Neural progenitor cell (in vitro differentiated cells): ENCODE measurements around the gene SNIP1. TPM values are rescaled to one million over a fixed set of nuclear protein-coding genes. Genes with fewer than 3 reads are reported as not detected.

Source experiments
- DNase-seq: peaks from one replicate; pipeline ENCODE4 v3.0.0-alpha.2; 2016; ENCODE audit warnings: low spot score
- H2AFZ ChIP-seq: fragments of 200-600 bp; sonication (generic); replicated peaks from 2 replicates; pipeline ENCODE4 v1.6.1; 2016; ENCODE audit warnings: antibody characterized with exemption
- H3F3A ChIP-seq: fragments of 200-600 bp; sonication (generic); 2 replicates; pipeline ENCODE4 v1.6.1; 2016; ENCODE audit warnings: antibody characterized with exemption, low read depth
- H3K27ac ChIP-seq: fragments of 200-600 bp; sonication (generic); 2 replicates; pipeline ENCODE4 v1.5.1; 2016; ENCODE audit warnings: mild to moderate bottlenecking
- H3K27me3 ChIP-seq: fragments of 200-600 bp; sonication (generic); 2 replicates; pipeline ENCODE4 v1.6.1; 2016; ENCODE audit warnings: mild to moderate bottlenecking, moderate library complexity
- H3K36me3 ChIP-seq: fragments of 200-600 bp; sonication (generic); 2 replicates; pipeline ENCODE4 v1.5.1; 2016
- H3K4me1 ChIP-seq: fragments of 200-600 bp; sonication (generic); 2 replicates; pipeline ENCODE4 v1.6.1; 2016; ENCODE audit warnings: mixed run types
- H3K4me2 ChIP-seq: fragments of 200-600 bp; sonication (generic); 2 replicates; pipeline ENCODE4 v1.6.1; 2016
- H3K4me3 ChIP-seq: fragments of 200-600 bp; sonication (generic); 2 replicates; pipeline ENCODE4 v1.5.1; 2016
- H3K79me2 ChIP-seq: fragments of 200-600 bp; sonication (generic); 2 replicates; pipeline ENCODE4 v1.6.1; 2016; ENCODE audit warnings: low read depth
- H3K9ac ChIP-seq: fragments of 200-600 bp; sonication (generic); 2 replicates; pipeline ENCODE4 v1.6.1; 2016
- H3K9me3 ChIP-seq: fragments of 200-600 bp; sonication (generic); 2 replicates; pipeline ENCODE4 v1.5.1; 2016; ENCODE audit warnings: low read depth
- H4K20me1 ChIP-seq: fragments of 200-600 bp; sonication (generic); 2 replicates; pipeline ENCODE4 v1.6.1; 2016; ENCODE audit warnings: low read depth
- H3K27ac Mint-ChIP-seq: 3 replicates; pipeline ENCODE4 v1.8.0; 2021; ENCODE audit warnings: mixed read lengths
- H3K27me3 Mint-ChIP-seq: 2 replicates; pipeline ENCODE4 v1.8.0; 2022; ENCODE audit warnings: low read depth, mild to moderate bottlenecking, inconsistent platforms, moderate library complexity, mixed read lengths; ENCODE audit not compliant: insufficient read depth
- H3K36me3 Mint-ChIP-seq: 3 replicates; pipeline ENCODE4 v1.8.0; 2021; ENCODE audit warnings: mixed read lengths
- H3K4me1 Mint-ChIP-seq: 3 replicates; pipeline ENCODE4 v1.8.0; 2021; ENCODE audit warnings: mixed read lengths
- H3K4me3 Mint-ChIP-seq: 3 replicates; pipeline ENCODE4 v1.8.0; 2021; ENCODE audit warnings: mild to moderate bottlenecking, moderate library complexity, mixed read lengths
- H3K9me3 Mint-ChIP-seq: 3 replicates; pipeline ENCODE4 v1.8.0; 2020; ENCODE audit warnings: mixed read lengths
- EZH2 ChIP-seq: fragments of 200-600 bp; sonication (generic); IDR thresholded peaks from 2 replicates; pipeline ENCODE4 v1.6.1; 2017; ENCODE audit warnings: antibody characterized with exemption, mild to moderate bottlenecking, moderate library complexity
- EZH2phosphoT487 ChIP-seq: fragments of 200-600 bp; sonication (generic); IDR thresholded peaks from 2 replicates; pipeline ENCODE4 v1.6.1; 2017; ENCODE audit warnings: antibody characterized with exemption
- total RNA-seq: library from RNA; depleted of rRNA; stranded (reverse); fragments of >200 nt; gene quantifications from 2 replicates; pipeline ENCODE4 v1.2.3, GENCODE V29; 2015; ENCODE audit warnings: low replicate concordance
- TF ChIP-seq, protein P1 (sequence below): fragments of 200-600 bp; sonication (generic); IDR thresholded peaks from 2 replicates; pipeline ENCODE4 v1.5.1; 2017; ENCODE audit warnings: antibody characterized with exemption, mild to moderate bottlenecking

Gene SNIP1
- total RNA-seq, 1 donor from 2014 or later = 15.4 TPM

DNA sequence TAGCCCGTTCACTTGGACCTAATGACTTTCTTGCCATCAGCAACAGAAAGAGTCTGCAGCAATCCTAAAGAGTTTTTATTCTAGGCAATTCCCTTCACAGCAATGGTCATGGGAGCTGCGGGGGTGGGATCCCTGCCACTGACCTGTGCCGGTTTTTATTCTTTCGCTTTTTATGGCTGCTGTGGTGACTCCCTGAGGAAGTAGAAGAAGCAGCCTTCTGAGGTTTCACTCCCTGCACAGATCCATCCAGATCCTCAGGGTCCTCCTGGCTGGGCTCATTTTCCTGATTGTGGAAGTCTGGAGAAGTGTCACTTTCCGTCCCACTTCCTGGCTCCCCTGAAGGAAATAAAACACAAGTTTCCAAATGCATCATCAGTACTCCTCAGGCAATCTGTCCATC, 52.4 kb downstream of the SNIP1 start:
- H3F3A ChIP-seq = no peaks in the 10 kb centered on the region
- H4K20me1 ChIP-seq = peaks cover 6% of the 10 kb centered on the region
- no peak overlapping the region for H3K27ac ChIP-seq
- no peaks in the 10 kb centered on the region for H3K9me3 ChIP-seq
- Mint-ChIP-seq H3K4me3 (no peak overlapping the region), H3K9me3 (no peaks in the 10 kb centered on the region), H3K27me3 (no peaks in the 10 kb centered on the region), H3K27ac (no peak overlapping the region), H3K4me1 (no peaks in the 10 kb centered on the region), H3K36me3 (peaks cover 17% of the 10 kb centered on the region)
- TF ChIP-seq, protein P1, sequence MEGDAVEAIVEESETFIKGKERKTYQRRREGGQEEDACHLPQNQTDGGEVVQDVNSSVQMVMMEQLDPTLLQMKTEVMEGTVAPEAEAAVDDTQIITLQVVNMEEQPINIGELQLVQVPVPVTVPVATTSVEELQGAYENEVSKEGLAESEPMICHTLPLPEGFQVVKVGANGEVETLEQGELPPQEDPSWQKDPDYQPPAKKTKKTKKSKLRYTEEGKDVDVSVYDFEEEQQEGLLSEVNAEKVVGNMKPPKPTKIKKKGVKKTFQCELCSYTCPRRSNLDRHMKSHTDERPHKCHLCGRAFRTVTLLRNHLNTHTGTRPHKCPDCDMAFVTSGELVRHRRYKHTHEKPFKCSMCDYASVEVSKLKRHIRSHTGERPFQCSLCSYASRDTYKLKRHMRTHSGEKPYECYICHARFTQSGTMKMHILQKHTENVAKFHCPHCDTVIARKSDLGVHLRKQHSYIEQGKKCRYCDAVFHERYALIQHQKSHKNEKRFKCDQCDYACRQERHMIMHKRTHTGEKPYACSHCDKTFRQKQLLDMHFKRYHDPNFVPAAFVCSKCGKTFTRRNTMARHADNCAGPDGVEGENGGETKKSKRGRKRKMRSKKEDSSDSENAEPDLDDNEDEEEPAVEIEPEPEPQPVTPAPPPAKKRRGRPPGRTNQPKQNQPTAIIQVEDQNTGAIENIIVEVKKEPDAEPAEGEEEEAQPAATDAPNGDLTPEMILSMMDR = no peak
- no peak for TF ChIP-seq EZH2phosphoT487
- TF ChIP-seq EZH2 = no peak
- no peak for DNase-seq
- H3K9ac ChIP-seq = no peak overlapping the region
- no peak overlapping the region for H2AFZ ChIP-seq
- H3K27me3 ChIP-seq = no peaks in the 10 kb centered on the region
- H3K79me2 ChIP-seq = no peaks in the 10 kb centered on the region
- no peaks in the 10 kb centered on the region for H3K4me1 ChIP-seq
- no peaks in the 10 kb centered on the region for H3K36me3 ChIP-seq
- H3K4me2 ChIP-seq = no peak overlapping the region
- H3K4me3 ChIP-seq = no peak overlapping the region

DNA sequence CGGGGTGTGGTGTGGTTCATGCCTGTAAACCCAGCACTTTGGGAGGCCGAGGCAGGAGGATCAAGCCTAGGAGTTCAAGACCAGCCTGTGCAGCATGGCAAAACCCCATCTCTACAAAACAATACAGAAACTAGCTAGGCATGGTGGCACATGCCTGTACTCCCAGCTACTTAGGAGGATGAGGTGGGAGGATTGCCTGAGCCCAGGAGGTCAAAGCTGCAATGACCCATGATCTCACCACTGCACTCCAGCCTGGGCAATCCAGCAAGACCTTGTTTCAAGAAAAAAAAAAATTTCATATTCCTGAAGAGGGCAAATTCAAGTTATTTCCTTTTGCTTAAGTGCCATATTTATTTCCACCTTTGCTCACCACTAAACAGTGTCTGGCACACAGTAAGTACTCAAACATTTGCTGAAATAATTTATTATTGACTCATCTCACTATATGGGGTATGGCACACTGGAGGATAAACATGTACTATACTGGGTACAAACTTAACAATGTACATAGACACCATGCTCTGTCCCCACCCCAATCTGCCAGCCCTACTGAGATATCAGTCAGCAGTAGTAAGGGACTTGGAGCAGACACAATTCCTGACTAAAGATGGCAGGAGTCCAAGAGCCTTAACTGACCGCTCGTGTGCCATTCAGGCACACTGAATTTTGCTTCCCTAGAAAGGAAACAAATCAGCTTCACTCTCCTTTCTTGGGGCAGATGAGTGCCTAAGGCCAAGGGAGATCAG, 55.0 kb downstream of the SNIP1 start:
- no peak overlapping the region for H3K4me3 Mint-ChIP-seq
- H3K4me2 ChIP-seq = no peak overlapping the region
- H3K9ac ChIP-seq = no peak overlapping the region

DNA sequence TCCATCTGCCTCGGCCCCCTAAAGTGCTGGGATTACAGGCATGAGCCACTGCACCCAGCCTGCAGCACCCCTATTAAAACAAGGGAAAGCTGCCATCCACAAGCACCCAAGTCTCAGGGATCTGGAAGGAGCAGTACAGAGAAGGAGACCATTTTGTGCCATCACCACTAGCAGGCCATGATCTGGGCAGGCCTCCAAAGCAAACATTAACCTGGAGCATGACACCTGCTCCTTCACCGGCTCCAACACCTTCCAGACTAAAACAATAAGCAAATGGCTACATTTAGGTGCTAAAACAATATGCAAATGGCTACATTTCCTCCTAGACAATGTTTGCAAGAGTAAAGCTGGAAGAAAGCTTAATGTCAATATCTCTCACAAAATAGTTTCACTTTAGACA, 56.3 kb downstream of the SNIP1 start:
- Mint-ChIP-seq H3K27me3 (no peaks in the 10 kb centered on the region), H3K27ac (no peak overlapping the region), H3K36me3 (peaks cover 18% of the 10 kb centered on the region), H3K4me3 (no peak overlapping the region), H3K4me1 (no peaks in the 10 kb centered on the region), H3K9me3 (no peaks in the 10 kb centered on the region)
- H3K36me3 ChIP-seq = no peaks in the 10 kb centered on the region
- H3K9me3 ChIP-seq = no peaks in the 10 kb centered on the region
- H3K4me1 ChIP-seq = no peaks in the 10 kb centered on the region
- no peak overlapping the region for H3K27ac ChIP-seq
- H3K4me2 ChIP-seq = no peak overlapping the region
- H3K9ac ChIP-seq = no peak overlapping the region
- no peak for TF ChIP-seq EZH2
- TF ChIP-seq, protein P1 = no peak
- H2AFZ ChIP-seq = no peak overlapping the region
- H3F3A ChIP-seq = no peaks in the 10 kb centered on the region
- no peak for DNase-seq
- no peak overlapping the region for H3K4me3 ChIP-seq
- H3K79me2 ChIP-seq = no peaks in the 10 kb centered on the region
- H4K20me1 ChIP-seq = peaks cover 6% of the 10 kb centered on the region
- no peaks in the 10 kb centered on the region for H3K27me3 ChIP-seq

More for the DNA sequence above, 55.0 kb downstream of the SNIP1 start:
- no peak for DNase-seq
- Mint-ChIP-seq H3K9me3 (no peaks in the 10 kb centered on the region), H3K36me3 (peaks cover 10% of the 10 kb centered on the region), H3K27me3 (no peaks in the 10 kb centered on the region), H3K4me1 (no peaks in the 10 kb centered on the region), H3K27ac (no peak overlapping the region)
- Histone ChIP-seq H3K79me2 (no peaks in the 10 kb centered on the region), H3K4me3 (no peak overlapping the region), H3F3A (no peaks in the 10 kb centered on the region), H2AFZ (no peak overlapping the region), H3K36me3 (no peaks in the 10 kb centered on the region), H4K20me1 (peaks cover 6% of the 10 kb centered on the region), H3K27me3 (no peaks in the 10 kb centered on the region), H3K9me3 (no peaks in the 10 kb centered on the region), H3K27ac (no peak overlapping the region), H3K4me1 (no peaks in the 10 kb centered on the region)
- TF ChIP-seq EZH2 (no peak), EZH2phosphoT487 (no peak)
- TF ChIP-seq, protein P1 = no peak
